ENCODE measurements around the gene GPR39. TPM values are rescaled to one million over a fixed set of nuclear protein-coding genes. Genes with fewer than 3 reads are reported as not detected.

Gene GPR39
- not detected for total RNA-seq

DNA sequence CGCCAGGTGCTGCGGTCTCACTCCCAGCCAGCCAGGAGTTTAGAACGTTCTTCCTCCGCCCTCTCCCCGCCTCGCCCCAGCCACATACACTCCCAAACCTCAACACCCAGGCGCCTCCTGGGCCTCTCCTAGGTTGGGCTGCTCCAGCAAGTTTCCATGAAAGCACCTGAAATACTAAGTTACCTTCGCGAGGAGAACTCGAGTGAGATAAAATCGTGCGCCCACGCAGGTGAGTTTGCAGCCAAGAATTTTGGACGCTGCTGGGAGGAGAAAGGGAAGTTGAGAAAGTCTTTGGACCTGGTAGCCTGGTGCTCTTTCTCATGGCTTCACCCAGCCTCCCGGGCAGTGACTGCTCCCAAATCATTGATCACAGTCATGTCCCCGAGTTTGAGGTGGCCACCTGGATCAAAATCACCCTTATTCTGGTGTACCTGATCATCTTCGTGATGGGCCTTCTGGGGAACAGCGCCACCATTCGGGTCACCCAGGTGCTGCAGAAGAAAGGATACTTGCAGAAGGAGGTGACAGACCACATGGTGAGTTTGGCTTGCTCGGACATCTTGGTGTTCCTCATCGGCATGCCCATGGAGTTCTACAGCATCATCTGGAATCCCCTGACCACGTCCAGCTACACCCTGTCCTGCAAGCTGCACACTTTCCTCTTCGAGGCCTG lies at the start of gene GPR39:
Gene GPR39, plus strand, starts transcription at position 83 of the 673 bp plus-strand sequence.
- H3K9me3 Mint-ChIP-seq, result no peaks in the 10 kb centered on the region
- H3K27me3 Mint-ChIP-seq, result peaks cover 19% of the 10 kb centered on the region
- no peaks in the 10 kb centered on the region for H3K4me1 Mint-ChIP-seq
- no peaks in the 10 kb centered on the region for H3K36me3 Mint-ChIP-seq
- H3K27ac Mint-ChIP-seq, result no peak within 1 kb of the TSS
- DNase-seq (no peak), ATAC-seq (ENCODE audit: low read depth) (no peak)
- H3K4me3 Mint-ChIP-seq, result no peak within 1 kb of the TSS
- POLR2A ChIA-PET, result no interaction called here

DNA sequence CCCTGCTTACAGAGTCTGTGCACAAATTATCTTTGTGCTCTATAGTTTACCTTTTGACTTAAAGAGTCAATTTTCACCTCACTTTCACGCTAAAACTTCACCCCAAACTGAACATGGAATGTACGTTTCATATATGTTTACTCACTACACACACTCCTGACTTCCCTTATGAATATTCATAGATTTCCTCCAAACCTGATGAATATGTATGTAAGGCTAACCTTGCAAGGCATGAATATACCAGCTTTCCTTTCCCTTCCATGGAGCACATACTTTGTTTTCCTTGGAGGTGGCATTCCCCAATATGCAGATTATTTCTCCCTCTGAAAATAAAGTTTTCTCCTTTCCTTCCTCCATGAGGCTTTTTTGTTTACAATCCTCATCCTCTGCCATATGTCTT lies 48.4 kb upstream of the GPR39 start:
- Mint-ChIP-seq H3K36me3 (no peaks in the 10 kb centered on the region), H3K9me3 (peaks cover 6% of the 10 kb centered on the region), H3K27ac (no peak overlapping the region), H3K4me1 (no peaks in the 10 kb centered on the region), H3K27me3 (no peaks in the 10 kb centered on the region), H3K4me3 (no peak overlapping the region)
- ATAC-seq (ENCODE audit: low read depth) (no peak), DNase-seq (no peak)
- POLR2A ChIA-PET, result no interaction called here

DNA sequence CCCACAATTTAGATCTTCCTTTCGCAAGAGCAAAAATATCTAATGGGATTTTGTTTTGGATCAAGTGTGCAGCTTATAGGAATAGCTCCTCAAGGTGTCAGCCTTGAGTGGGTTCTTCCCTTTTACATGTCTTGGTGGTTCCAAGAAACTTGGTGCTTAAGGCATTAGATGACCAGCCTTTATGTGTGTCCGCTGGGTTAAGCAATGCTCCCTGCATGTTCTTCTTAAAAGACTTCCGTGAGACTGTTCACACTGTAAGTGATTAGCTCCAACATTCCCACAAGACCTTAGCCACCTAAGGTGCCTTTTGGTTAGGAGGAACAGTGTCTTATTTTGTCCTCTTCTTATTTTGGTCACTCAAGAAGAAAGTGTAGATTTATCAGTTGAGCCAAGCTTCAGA lies 44.3 kb upstream of the GPR39 start:
- POLR2A ChIA-PET, result no interaction called here
- ATAC-seq (ENCODE audit: low read depth) (no peak), DNase-seq (no peak)
- H3K27me3 Mint-ChIP-seq, result no peaks in the 10 kb centered on the region
- no peak overlapping the region for H3K27ac Mint-ChIP-seq
- peaks cover 3% of the 10 kb centered on the region for H3K9me3 Mint-ChIP-seq
- H3K4me3 Mint-ChIP-seq, result no peak overlapping the region
- H3K36me3 Mint-ChIP-seq, result no peaks in the 10 kb centered on the region
- no peaks in the 10 kb centered on the region for H3K4me1 Mint-ChIP-seq

DNA sequence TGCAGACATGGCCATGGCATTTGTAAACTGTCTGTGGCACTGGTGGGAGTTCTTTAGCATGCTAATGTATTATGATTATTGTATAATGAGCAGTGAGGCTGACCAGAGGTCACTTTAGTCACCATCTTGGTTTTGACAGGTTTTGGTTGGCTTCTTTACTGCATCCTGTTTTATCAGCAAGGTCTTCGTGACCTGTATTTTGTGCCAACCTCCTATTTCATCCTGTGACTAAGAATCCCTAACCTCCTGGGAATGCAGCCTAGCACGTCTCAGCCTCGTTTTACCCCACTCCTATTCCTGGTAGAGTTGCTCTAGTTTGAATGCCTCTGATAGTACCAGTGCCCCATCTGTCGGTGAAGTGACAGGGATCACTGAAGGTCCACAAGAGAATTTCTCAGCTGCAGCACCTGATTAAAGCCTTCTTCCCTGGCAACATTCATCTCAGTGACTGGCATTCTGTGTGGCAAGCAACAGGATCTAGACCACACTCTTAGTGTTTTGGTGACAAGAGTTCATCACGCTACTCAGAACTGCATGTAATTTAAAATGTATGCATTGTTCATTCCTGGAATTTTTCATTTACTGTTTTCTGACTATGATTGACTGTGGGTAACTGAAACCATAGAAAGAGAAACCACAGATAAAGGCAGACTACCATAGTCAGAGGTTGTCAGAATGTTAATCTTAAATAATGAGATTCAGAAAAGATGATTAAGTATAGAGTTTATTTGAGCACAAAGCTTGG lies 43.0 kb upstream of the GPR39 start:
- DNase-seq, result no peak
- ATAC-seq (ENCODE audit: low read depth), result no peak
- Mint-ChIP-seq H3K27me3 (no peaks in the 10 kb centered on the region), H3K9me3 (peaks cover 3% of the 10 kb centered on the region), H3K4me1 (no peaks in the 10 kb centered on the region), H3K4me3 (no peak overlapping the region), H3K36me3 (no peaks in the 10 kb centered on the region), H3K27ac (no peak overlapping the region)
- POLR2A ChIA-PET, result no interaction called here

DNA sequence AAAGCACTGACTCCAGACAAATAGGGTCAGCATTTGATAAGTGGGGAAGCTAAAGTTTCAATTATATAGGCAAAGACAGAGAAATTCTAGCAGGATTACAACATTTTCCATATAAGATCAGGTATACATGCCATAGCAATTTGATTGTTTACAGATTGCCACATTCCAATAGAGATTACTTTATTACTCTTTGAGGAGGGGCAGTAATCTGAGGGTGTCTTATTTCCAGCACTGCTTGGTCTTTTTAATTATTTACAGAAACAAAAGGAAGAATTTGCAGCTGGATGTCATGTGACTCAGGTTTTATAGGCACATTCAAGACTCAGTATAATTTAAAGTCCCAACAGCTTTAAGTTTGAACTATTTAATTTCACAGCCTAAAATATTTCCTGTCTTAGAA lies 42.5 kb upstream of the GPR39 start:
- Mint-ChIP-seq H3K9me3 (peaks cover 3% of the 10 kb centered on the region), H3K27me3 (no peaks in the 10 kb centered on the region), H3K27ac (no peak overlapping the region), H3K4me1 (no peaks in the 10 kb centered on the region), H3K36me3 (no peaks in the 10 kb centered on the region), H3K4me3 (no peak overlapping the region)
- ATAC-seq (ENCODE audit: low read depth) (no peak), DNase-seq (no peak)
- POLR2A ChIA-PET, result no interaction called here

DNA sequence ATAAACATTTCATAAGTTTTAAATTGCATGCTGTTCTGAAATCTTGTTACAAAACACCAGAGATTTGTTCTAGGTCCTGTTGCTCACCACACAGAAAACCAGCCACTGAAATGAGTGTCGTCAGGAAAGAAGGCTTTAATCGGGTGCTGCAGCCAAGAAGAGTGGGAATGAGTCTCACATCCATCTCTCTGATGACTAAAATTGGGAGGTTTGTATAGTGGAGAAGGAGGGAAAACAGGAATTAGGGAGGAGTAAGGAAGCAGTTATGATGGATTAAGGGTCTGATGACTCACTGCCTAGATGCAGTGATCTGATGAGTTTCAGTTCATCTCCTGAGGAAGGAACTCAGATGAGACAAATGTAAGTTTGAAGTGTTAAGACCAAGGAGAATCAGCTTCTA lies 42.1 kb upstream of the GPR39 start:
- POLR2A ChIA-PET, result no interaction called here
- Mint-ChIP-seq H3K27me3 (no peaks in the 10 kb centered on the region), H3K4me1 (no peaks in the 10 kb centered on the region), H3K4me3 (no peak overlapping the region), H3K27ac (no peak overlapping the region), H3K36me3 (no peaks in the 10 kb centered on the region), H3K9me3 (peaks cover 3% of the 10 kb centered on the region)
- DNase-seq, result no peak
- no peak for ATAC-seq (ENCODE audit: low read depth)

DNA sequence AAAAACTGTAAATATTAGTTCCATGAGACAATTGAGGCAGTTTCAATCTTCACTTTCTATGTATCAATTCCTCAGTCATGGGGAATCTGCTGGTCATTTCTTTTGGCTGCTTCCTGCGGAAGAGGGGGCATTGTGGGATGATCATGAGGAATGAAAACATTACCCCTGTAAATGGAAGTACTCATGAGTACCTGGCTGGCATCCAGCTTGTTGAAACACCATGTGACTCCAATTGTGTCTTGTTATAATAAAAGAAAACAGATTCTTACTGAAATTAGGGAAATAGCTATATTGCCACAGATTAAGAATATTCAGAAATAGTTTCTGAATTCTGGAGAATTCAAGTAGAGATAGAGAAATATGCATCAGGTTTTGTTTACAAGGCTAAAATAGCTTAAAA lies 41.6 kb upstream of the GPR39 start:
- POLR2A ChIA-PET, result no interaction called here
- no peak overlapping the region for H3K4me3 Mint-ChIP-seq
- H3K27me3 Mint-ChIP-seq, result no peaks in the 10 kb centered on the region
- H3K36me3 Mint-ChIP-seq, result no peaks in the 10 kb centered on the region
- no peaks in the 10 kb centered on the region for H3K4me1 Mint-ChIP-seq
- no peak for ATAC-seq (ENCODE audit: low read depth)
- peaks cover 3% of the 10 kb centered on the region for H3K9me3 Mint-ChIP-seq
- DNase-seq, result no peak
- H3K27ac Mint-ChIP-seq, result no peak overlapping the region

DNA sequence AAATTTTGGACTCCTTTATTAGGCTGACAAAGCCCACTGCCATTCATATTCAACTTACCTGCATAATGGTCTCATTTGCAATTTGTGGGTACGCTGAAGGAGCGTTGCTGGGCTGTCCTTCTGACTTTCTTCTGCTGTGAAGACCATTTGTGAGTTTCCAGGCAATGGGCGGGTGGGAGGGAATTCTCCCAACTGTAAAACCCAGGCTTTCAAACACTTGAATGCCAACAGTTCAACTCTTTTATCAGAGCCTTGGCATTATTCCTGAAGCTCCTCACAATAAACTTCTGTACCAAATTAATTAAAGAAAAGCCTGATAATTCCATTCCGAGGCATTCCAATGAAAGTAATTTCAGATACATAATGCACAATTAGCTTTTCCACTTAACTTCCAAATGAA lies 35.2 kb upstream of the GPR39 start:
- H3K4me3 Mint-ChIP-seq, result no peak overlapping the region
- H3K27me3 Mint-ChIP-seq, result peaks cover 1% of the 10 kb centered on the region
- POLR2A ChIA-PET, result no interaction called here
- no peak for DNase-seq
- no peaks in the 10 kb centered on the region for H3K4me1 Mint-ChIP-seq
- H3K27ac Mint-ChIP-seq, result no peak overlapping the region
- no peak for ATAC-seq (ENCODE audit: low read depth)
- no peaks in the 10 kb centered on the region for H3K36me3 Mint-ChIP-seq
- no peaks in the 10 kb centered on the region for H3K9me3 Mint-ChIP-seq

DNA sequence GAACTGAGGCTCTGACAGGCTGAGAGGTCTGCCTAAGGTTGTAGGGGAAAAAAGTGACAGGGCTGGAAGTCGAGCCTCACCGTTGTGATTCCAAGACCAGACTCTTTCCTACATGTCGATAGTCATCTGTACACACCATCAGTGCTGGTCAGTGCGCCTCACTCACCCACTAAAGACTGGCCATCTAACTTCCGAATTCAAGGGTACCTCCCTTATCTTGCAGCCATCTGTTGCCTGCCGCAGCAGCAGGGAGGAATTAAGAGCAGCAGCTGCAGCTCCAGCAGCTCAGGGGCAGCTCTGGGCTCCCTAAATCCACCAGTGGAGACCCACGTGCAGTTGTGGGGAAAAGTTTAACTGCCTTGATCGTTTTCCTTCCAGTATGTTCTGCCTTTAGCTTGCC lies 32.6 kb upstream of the GPR39 start:
- Mint-ChIP-seq H3K27ac (no peak overlapping the region), H3K27me3 (peaks cover 1% of the 10 kb centered on the region), H3K36me3 (no peaks in the 10 kb centered on the region), H3K4me1 (no peaks in the 10 kb centered on the region), H3K9me3 (peaks cover 1% of the 10 kb centered on the region), H3K4me3 (no peak overlapping the region)
- POLR2A ChIA-PET, result no interaction called here
- no peak for ATAC-seq (ENCODE audit: low read depth)
- DNase-seq, result no peak

DNA sequence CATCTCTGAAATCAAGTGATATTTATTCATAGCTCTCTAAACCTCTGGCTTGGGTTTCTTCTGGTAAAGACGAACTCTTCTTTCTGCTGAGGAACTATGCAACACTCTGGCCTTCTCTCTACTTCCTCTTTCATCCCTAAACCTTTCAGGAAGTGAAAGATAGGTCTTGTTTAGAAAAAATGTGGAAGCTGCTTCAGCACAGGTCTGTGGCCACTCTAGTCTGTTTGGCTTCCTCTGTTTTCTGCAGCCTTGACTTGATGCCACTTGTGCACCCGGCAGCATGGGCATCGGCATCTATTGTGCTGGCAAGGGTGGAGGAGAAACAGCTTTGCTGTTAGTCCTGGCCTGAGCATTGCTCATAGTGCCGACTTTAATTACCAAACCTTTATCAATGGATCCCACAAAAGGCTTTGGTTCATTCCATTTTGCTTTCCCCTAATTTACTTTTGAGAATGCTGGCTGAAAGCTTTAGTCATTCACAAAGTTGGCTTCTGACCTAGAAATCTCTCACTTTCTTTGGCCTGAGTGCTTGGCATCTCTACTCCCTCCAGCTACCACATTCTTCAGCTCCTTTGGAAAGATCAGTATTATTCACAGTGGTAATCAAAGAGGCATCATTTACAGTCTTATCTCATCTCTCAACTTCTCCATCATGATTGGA lies 32.0 kb upstream of the GPR39 start:
- ATAC-seq (ENCODE audit: low read depth), result no peak
- no peak overlapping the region for H3K4me3 Mint-ChIP-seq
- H3K27me3 Mint-ChIP-seq, result peaks cover 1% of the 10 kb centered on the region
- H3K27ac Mint-ChIP-seq, result no peak overlapping the region
- no peaks in the 10 kb centered on the region for H3K36me3 Mint-ChIP-seq
- POLR2A ChIA-PET, result no interaction called here
- H3K9me3 Mint-ChIP-seq, result peaks cover 1% of the 10 kb centered on the region
- H3K4me1 Mint-ChIP-seq, result no peaks in the 10 kb centered on the region
- DNase-seq, result no peak

DNA sequence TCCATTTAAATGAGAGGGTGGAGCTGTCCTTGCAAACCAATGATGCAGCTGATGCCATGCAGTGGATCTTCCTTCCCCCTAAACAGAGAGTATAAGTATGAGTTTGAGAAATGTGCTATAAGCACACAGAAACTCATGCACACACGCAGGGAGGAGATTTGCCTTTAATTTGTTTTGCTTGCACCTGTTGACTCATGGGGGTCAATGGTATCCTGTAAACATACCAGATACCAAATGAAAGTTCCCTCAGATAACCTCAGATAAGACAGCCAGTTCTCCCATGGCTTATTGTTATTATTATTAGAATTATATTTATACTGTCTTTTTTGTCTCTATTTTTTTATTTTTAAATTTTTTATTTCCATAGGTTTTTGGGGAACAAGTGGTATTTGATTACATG lies 29.5 kb upstream of the GPR39 start:
- DNase-seq, result no peak
- Mint-ChIP-seq H3K9me3 (peaks cover 1% of the 10 kb centered on the region), H3K4me1 (no peaks in the 10 kb centered on the region), H3K27ac (no peak overlapping the region), H3K36me3 (no peaks in the 10 kb centered on the region), H3K4me3 (no peak overlapping the region), H3K27me3 (peaks cover 1% of the 10 kb centered on the region)
- no peak for ATAC-seq (ENCODE audit: low read depth)
- POLR2A ChIA-PET, result no interaction called here

DNA sequence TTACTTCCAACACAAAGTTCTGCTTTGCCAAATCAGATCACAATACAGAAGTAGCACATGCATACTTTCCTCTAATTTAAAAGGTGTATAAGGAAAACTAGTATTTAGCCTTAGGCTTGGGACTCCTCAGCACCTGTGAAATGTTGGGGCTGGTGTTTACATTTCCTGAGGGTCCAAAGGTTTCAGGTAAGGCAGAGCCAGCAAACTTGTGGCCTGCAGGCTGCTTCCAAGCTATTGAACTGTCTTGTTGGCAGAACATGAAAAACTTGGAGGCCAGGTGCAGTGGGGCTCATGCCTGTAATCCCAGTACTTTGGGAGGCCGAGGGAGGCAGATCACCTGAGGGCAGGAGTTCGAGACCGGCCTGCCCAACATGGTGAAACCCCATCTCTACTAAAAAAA lies 26.5 kb upstream of the GPR39 start:
- DNase-seq, result no peak
- Mint-ChIP-seq H3K27me3 (peaks cover 1% of the 10 kb centered on the region), H3K4me1 (no peaks in the 10 kb centered on the region), H3K4me3 (no peak overlapping the region), H3K27ac (no peak overlapping the region), H3K36me3 (no peaks in the 10 kb centered on the region), H3K9me3 (peaks cover 1% of the 10 kb centered on the region)
- POLR2A ChIA-PET, result no interaction called here
- ATAC-seq (ENCODE audit: low read depth), result no peak

DNA sequence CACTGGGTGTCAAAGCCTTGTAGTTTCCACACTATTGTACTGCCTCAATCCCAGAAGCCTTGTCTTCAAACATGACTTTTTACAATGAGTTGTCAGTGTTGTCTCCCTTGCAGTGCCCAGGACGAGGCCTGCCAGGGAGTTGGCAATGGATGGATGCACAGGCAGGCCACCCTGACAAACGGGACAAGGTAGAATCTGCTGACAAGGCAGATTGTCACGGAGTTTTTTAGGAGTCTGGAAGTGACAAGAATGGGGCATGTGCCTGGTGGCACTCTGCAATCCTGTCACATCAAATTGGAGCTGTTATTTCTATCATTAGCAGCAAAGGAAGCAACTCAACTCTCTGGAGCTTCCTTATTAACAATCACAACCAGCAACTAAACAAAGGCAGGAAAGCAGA lies 25.2 kb upstream of the GPR39 start:
- no peaks in the 10 kb centered on the region for H3K27me3 Mint-ChIP-seq
- no peaks in the 10 kb centered on the region for H3K4me1 Mint-ChIP-seq
- DNase-seq (no peak), ATAC-seq (ENCODE audit: low read depth) (no peak)
- H3K9me3 Mint-ChIP-seq, result peaks cover 4% of the 10 kb centered on the region
- POLR2A ChIA-PET, result no interaction called here
- no peak overlapping the region for H3K4me3 Mint-ChIP-seq
- H3K36me3 Mint-ChIP-seq, result no peaks in the 10 kb centered on the region
- no peak overlapping the region for H3K27ac Mint-ChIP-seq

DNA sequence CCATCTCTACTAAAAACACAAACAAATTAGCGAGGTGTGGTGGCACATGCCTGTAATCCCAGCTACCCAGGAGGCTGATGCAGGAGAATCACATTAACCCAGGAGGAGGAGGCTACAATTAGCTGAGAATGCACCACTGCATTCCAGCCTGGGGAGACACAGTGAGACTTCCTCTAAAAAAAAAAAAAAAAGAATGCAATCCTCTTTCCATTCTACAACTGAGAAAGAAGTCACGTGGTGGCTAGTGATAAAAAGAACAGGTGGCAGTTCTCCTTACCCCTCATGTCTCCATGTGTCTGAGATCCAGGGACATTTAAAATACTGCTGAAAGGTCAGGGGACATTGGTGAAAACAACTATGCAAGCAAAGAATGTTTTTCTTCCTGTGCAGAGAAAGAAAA lies 24.4 kb upstream of the GPR39 start:
- Mint-ChIP-seq H3K27ac (no peak overlapping the region), H3K4me1 (no peaks in the 10 kb centered on the region), H3K4me3 (no peak overlapping the region), H3K36me3 (no peaks in the 10 kb centered on the region), H3K9me3 (peaks cover 4% of the 10 kb centered on the region), H3K27me3 (no peaks in the 10 kb centered on the region)
- DNase-seq, result no peak
- ATAC-seq (ENCODE audit: low read depth), result no peak
- POLR2A ChIA-PET, result no interaction called here

Measured in activated naive CD8-positive, alpha-beta T cell treated with anti-CD3 and anti-CD28 coated beads, Interleukin-2, amount 10 ng/mL, durations not matched to agents 7 days and 5 days (primary cell).